Right lung (tissue), 5 donors: ENCODE measurements around the gene ARMC9. TPM values are rescaled to one million over a fixed set of nuclear protein-coding genes. Genes with fewer than 3 reads are reported as not detected.
"Not testable (repeated sequence)": the region's sequence is repeated elsewhere in the genome, so short reads cannot be mapped to it uniquely, and the experiment has no call there.

ENCODE experiments used
- DNase-seq, 2 donors: peaks; one replicate each; pipeline ENCODE4 v3.0.0-alpha.2; 2013
- polyA plus RNA-seq, 5 donors: library from polyadenylated mRNA; unstranded; fragments of 120-200 nt; gene quantifications; one replicate each; pipeline versions ENCODE4 v1.2.1 to v1.2.3, GENCODE V29; 2013; ENCODE audit warnings: inconsistent platforms in 1 of 5, low replicate concordance in 1 of 5; ENCODE audit not compliant: insufficient read length in 5 of 5, insufficient read depth in 1 of 5

Gene ARMC9
- polyA plus RNA-seq, 5 donors = 11.3 to 14.8 (median 12.9) TPM

GRCh38 chr2:231397011-231397927, 198.8 kb downstream of the ARMC9 start:
- no peak for DNase-seq

GRCh38 chr2:231397928-231398294, 199.5 kb downstream of the ARMC9 start:
- no peak for DNase-seq

GRCh38 chr2:231398585-231398984, 200.2 kb downstream of the ARMC9 start:
- no peak for DNase-seq

GRCh38 chr2:231399046-231399852, 200.8 kb downstream of the ARMC9 start:
- DNase-seq = no peak

GRCh38 chr2:231399853-231400680, 201.6 kb downstream of the ARMC9 start:
- no peak for DNase-seq

GRCh38 chr2:231400681-231401080, 202.2 kb downstream of the ARMC9 start:
- DNase-seq = not testable (repeated sequence)

- DNase-seq = not testable (repeated sequence)
These were observed 202.7 kb downstream of the ARMC9 start for GRCh38 chr2:231401101-231401500.

GRCh38 chr2:231403421-231404182, 205.2 kb downstream of the ARMC9 start:
- not testable (repeated sequence) for DNase-seq

GRCh38 chr2:231404183-231404578, 205.8 kb downstream of the ARMC9 start:
- DNase-seq = not testable (repeated sequence)

- DNase-seq = not testable (repeated sequence)
These were observed 207.4 kb downstream of the ARMC9 start for GRCh38 chr2:231405601-231406367.

- not testable (repeated sequence) for DNase-seq
These were observed 209.3 kb downstream of the ARMC9 start for GRCh38 chr2:231407686-231408085.

- DNase-seq = not testable (repeated sequence)
These were observed 209.9 kb downstream of the ARMC9 start for GRCh38 chr2:231408304-231408703.

- DNase-seq = no peak
These were observed 211.3 kb downstream of the ARMC9 start for GRCh38 chr2:231409776-231410175.

- DNase-seq = no peak
These were observed 212.0 kb downstream of the ARMC9 start for GRCh38 chr2:231410293-231411004.

GRCh38 chr2:231411237-231411636, 212.8 kb downstream of the ARMC9 start:
- DNase-seq = no peak

- peak; percentile 74 for DNase-seq
These were observed 213.6 kb downstream of the ARMC9 start for GRCh38 chr2:231411831-231412617.

- DNase-seq = no peak
These were observed 214.2 kb downstream of the ARMC9 start for GRCh38 chr2:231412618-231412963.

- DNase-seq = no peak
These were observed 215.0 kb downstream of the ARMC9 start for GRCh38 chr2:231413456-231413855.
